Measurements from ENCODE around the gene THADA.
"Not testable (repeated sequence)": the region's sequence is repeated elsewhere in the genome, so short reads cannot be mapped to it uniquely, and the experiment has no call there.

THADA gene

GRCh38 chr2:43198263-43198662 lies 397.6 kb downstream of the THADA start:
- DNase-seq, result no peak

DNA sequence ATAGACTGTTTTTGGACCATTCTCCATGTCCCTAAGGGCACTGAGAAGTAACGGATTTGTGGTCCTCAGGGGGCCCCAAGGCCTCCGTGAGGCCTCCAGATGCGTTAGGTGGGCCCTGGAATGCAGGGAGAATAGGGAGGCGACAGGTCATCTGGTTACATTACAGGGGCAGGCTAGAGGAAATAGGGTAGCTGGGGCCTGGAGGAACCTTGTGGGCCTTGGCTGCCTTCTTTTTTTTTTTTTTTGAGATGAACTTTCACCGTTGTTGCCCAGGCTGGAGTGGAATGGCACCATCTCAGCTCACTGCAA lies 398.3 kb downstream of the THADA start:
- no peak for DNase-seq

- DNase-seq, result peak in 1 of 2 donors; percentile 25
Measured at GRCh38 chr2:43196768-43197587, 398.9 kb downstream of the THADA start.

GRCh38 chr2:43194121-43194869 lies 401.5 kb downstream of the THADA start:
- DNase-seq, result no peak

GRCh38 chr2:43193652-43194120 lies 402.2 kb downstream of the THADA start:
- no peak for DNase-seq

GRCh38 chr2:43192744-43193651 lies 402.8 kb downstream of the THADA start:
- no peak for DNase-seq

DNA sequence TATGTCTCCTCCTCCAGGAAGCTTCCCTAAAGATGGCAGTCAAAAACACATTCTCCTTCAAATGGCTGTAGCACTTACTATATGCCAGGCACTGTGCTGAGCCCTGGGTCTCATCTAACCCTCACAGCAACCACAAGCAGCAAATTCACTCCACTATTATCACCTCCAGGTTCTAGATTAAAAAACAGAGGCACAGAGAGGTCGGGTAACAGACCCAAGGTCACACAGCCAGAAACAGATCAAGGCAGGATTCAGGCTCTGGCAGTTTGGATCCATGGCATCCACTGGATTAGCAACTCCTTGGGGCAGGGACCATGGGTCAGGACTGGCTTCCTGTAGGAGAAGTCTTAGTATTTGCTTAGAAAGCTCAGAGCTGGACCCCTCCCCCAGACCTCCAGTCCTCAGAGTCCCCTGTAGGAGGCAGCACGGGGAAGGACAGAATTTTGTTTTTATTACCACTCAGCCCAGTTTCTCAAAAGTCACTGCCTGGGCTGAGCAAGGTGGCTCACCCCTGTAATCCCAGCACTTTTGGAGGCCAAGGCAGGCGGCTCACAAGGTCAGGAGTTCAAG lies 403.8 kb downstream of the THADA start:
- no peak for DNase-seq

DNA sequence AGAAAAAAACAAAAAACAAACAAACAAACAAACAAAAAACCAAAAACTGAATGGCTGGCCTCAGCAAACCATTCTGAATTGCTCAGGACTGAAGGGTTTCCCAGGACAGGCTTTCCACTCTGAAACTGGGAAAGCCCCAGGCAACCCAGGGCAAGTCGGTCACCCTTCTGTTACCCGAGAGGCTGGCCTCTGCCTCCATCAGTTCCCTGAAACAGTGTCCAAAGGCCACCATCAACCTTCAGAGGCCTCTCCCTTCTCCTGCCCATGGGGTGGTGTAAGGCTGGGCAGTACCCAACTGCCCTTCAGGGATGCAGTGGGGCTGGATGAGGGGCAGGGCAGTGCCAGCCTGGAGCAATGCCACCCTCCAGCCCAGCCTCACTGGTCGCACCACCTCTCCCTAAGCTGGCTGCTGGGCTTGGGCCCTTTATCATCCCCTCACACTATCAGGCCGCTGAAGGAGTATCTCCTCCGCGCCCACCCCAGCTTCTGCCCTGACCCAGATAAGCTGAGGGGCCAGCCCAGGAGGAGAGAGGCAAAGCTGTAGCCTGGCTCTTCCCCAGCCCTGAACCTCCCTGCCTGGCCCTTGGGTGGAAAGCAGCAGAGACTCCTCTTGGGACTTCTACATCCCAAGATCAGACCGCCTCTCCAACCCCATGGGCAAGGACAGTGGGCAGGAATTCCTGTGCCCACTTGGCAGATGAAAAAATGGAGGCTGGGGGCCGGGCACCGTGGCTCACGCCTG lies 405.4 kb downstream of the THADA start:
- no peak for DNase-seq

DNA sequence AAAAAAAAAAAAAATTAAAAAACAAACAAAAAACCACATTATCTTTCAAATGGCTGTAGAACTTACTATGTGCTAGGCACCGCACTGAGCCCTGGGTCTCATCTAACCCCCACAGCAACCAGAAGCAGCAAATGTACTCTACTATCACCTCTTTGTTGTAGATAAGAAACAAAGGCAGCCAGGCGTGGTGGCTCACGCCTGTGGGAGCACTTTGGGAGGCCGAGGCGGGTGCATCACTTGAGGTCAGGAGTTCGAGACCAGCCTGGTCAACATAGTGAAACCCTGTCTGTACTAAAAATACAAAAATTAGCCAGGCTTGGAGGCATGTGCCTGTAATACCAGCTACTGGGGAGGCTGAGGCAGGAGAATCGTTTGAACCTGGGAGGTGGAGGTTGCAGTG lies 406.0 kb downstream of the THADA start:
- DNase-seq, result not testable (repeated sequence)

DNA sequence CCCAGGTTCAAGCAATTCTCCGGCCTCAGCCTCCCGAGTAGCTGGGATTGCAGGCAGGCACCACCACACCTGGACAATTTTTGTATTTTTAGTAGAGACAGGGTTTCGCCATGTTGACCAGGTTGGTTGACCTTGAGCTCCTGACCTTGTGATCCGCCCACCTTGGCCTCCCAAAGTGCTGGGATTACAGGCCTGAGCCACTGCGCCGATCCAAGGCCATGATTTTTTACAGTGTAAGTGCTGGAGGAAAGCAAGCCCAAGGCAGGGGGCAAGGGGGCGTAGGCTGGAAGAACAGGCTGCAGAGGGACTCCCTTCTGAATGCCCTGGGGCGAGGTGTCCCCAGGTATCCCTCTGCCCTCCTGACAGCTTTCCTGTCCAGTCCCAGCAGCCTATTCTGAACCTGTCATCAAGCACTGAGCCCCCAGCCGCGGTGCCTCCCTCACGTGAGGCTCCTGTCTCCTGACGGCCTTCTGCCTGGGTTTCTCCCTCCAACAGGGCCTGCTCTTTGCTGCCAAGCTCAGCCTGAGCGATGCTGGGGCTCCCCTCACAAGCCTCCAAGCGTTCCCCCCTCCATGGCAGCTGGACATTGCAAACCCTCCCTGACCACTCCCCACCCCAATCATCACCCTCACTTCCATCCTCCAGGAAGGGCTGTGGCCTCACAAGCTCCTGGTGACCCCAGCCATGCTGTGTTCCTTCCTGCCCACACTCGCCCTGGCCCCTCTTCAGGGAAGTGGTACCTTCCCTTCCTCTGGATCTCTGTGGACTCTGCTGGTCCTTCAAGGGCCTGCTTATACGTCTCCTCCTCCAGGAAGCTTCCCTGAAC lies 407.1 kb downstream of the THADA start:
- DNase-seq, result no peak

GRCh38 chr2:43186679-43187374 lies 409.0 kb downstream of the THADA start:
- DNase-seq, result no peak

GRCh38 chr2:43186321-43186678 lies 409.5 kb downstream of the THADA start:
- no peak for DNase-seq

DNA sequence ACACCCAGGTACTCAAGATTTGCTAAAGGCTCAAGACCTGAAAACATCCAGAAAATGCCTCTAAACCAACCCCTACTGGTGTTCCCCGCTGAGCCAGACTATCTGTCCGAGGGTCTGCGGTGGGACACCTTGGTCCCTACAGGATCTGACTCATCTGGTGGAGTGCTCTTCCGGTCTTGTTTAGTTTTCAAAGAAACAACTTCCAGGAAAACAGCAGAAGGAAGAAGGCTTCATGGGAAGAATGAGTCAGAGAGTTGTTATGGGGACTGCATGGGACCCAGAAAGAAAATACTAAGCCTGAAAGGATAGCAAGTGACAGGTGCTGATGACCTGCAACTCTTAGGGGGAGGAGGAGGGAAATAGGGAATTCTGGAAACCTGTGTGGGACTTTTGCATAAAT lies 410.7 kb downstream of the THADA start:
- DNase-seq, result no peak

DNA sequence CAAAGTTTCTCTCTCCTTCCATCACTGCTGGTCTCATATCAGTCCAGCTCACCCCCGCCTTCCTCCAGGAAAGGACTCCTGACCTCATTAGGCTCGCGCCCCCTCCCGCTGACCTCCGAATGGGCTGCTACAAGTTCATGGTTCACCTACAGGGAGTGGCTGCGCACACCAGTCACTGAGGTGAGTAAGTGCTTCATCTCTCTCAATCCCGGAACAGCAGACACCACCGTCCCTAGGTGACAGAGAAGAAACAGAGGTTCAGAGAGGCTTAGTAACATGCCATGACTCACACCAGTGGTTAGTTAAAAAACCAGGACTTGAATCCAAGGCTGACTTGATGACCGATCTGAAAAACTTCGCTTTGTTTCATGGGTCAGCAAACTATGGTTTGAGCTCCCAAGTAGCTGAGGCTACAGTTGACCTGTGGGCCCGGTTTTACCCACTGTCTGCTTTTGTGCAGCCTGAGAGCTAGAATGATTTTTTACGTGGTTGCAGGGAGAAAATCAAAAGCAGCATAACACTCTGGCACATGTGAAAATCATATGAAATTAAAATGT lies 411.4 kb downstream of the THADA start:
- DNase-seq, result no peak

DNA sequence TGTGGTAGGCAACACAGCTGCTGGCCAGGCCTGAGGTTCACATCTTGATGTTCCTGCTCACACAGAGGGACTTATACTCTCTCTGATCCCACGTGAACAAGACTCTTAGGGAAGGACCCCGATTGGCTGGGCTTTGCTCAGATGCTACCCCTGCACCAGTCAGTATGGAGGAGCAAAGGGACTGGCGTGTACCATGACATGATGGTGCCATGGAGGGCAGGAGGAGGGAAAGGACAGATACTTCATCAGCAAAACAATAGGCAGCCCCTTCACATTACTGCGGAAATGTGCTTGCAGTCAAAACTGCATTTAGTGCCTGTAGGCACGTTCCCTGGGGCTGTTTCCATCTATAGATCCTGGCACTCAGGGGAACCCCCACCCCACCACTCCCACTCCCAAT lies 412.1 kb downstream of the THADA start:
- no peak for DNase-seq

- no peak for DNase-seq
Measured at GRCh38 chr2:43180897-43181296, 414.9 kb downstream of the THADA start.
